Measurements from ENCODE around the gene HOMEZ.

GRCh38 chr14:23259426-23259825 lies 26.5 kb downstream of the HOMEZ start:
- TF ChIP-seq CTCF (conservative IDR thresholded peaks at IDR 0.05; ENCODE audit: low read length) (no peak), EZH2phosphoT487 (IDR thresholded peaks at IDR 0.05; ENCODE audit: borderline replicate concordance, low read depth, low read length) (no peak)

All from OCI-LY7 (cell line).